ENCODE data around the gene GAL.

- TF ChIP-seq CTCF (conservative IDR thresholded peaks at IDR 0.05; ENCODE audit: low read length) (no peak), EZH2phosphoT487 (IDR thresholded peaks at IDR 0.05; ENCODE audit: borderline replicate concordance) (no peak)
Observed at GRCh38 chr11:68678031-68678441, 6.3 kb upstream of the GAL start.
